Stimulated activated CD4-positive, alpha-beta T cell treated with anti-CD3 and anti-CD28 coated beads, Interleukin-1b, Interleukin-23, amount 100 ng/mL, for 48 hours (primary cell): Measurements from ENCODE around the gene GSKIP.

Source experiments
- DNase-seq: peaks from one replicate; pipeline ENCODE4 v3.0.0-alpha.2; 2020

GSKIP gene

DNA sequence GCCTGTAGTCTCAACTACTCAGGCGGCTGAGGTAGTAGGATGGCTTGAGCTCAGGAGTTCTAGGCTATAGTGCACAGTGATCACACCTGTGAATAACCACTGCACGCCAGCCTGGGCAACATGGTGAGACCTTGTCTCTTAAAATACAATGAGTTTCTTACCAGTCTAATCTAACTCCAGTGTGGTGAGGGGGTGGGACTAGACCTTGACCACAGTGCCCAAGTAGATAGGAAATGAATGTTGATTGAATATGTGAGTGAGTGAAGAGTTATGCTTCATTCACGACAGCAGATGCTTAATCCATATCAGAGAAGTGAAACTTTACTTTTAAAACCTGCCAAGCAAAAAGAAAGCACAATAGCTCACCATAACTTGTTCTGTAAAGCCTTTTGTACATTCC lies 17.4 kb downstream of the GSKIP start:
- no peak for DNase-seq

DNA sequence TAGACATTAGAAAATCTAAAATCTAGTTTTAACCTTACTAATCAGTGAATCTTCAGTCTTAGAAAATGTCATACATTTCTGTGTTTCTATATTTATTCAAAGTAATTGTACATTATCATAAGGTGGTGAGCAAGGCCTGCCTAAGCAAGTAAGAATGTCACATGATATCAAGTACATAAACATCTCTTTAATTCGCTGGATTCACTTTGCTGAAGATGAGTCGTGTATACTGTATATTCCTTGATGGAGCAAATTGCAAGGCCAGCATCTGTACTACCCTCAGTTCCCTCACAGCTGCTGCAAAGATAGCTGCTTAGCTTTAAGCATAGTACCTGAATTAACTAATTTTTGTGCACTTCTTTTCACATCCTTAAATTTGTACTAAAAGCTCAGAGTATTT lies 20.1 kb downstream of the GSKIP start:
- DNase-seq, result no peak

DNA sequence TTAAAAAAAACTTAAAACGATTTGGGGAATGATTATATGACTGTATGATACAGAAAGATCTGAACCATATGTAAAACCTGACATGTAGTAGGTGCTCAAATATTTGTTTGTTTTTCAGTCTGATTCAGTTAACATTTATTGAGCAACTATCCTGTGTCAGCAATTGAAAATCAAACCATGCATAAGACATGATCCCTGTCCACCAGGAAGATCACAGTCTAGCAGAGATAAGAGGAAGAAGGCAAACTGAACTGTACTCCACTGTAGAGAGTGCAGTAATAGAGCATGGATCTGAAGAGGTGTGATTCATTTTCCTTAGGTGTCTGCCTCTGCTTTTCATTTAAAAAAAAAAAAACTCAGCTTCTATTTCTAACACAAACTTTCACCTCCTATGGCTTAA lies 20.7 kb downstream of the GSKIP start:
- DNase-seq, result no peak

DNA sequence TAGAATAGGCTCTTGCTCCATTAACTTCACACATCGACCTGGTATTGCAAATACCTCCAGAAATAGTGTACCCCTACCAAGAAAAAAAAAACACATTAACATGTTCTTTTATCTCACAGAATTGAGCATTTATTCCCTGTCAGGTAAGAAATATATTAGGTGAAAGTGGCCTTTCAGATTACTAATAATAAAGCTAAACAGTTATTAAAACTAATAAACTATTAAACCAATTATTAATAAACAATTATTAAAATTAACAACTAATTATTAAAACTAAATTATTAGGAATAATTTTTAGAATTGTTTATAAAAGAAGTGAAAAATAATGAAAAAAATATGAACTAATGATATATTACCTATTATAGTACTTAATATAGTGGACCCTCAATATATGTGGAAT lies 21.4 kb downstream of the GSKIP start:
- no peak for DNase-seq

DNA sequence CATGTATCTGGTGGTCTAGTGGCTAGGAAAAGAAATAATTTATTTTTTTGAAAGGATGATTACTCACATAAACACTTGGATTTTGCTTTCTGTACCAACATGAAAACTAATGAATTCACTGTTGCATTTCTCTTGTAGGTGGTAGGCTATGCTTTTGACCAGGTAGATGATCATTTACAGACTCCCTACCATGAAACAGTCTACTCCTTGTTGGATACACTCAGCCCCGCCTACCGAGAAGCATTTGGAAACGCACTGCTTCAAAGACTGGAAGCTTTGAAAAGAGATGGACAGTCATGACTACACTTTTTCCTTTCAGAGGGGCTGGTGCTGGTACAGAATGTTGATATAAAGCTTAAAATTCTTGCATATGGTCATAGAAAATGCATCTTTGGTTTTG lies 22.1 kb downstream of the GSKIP start:
- no peak for DNase-seq

DNA sequence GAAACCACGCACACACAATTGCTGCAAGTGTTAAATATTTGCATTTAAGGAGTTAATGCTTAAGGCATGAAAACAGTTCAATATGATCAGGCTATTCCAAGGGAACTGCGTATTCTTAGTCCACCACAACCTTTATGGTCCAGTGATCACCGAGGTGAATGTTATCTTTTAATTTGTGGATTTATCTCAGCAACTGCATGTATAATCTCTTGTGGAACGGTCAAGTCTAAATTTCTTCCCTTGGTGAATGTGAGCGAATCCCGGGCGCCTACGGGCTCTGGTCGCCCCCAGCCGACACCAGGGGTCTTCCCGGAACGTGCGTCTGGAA lies 27.6 kb downstream of the GSKIP start:
- DNase-seq, result no peak

DNA sequence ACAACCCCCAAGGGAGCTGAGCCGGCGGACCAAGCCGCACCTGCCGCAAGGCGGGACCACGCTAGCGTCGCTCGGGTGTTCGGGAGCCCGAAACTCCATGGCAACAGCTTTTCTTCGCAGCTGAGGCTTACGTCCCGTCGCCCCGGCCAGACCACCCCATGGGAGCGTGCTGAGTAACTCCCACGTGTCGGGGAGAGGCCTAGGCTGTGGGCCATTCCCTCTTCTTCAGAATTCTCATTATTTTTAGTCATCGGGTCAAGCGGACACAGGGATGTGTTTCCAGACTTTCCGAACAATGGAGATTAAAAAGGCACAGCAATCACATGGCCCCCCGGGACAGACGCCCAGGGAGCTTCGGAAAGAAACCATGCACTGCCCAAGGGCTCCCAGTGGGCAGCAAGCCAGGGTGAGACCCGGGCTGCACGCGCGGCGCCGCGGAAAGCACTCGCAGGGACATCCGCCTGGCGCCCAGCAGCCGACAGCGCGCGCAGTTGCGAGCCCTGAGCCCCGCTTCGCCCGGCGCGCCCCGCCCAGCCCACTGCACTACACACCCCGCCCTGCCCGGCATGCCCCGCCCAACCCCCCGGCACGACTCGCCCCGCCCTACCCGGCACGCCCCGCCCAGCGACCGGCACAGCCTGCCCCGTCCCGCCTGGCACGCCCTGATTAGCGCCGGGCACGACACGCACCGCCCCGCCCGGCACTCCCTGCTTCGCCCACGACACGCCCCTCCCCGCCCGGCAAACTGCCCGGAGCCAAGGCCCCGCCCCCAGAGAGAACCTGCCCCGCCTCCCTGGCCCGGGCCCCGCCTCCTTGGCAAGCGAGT lies 28.2 kb downstream of the GSKIP start:
- DNase-seq, result peak; percentile 99

DNA sequence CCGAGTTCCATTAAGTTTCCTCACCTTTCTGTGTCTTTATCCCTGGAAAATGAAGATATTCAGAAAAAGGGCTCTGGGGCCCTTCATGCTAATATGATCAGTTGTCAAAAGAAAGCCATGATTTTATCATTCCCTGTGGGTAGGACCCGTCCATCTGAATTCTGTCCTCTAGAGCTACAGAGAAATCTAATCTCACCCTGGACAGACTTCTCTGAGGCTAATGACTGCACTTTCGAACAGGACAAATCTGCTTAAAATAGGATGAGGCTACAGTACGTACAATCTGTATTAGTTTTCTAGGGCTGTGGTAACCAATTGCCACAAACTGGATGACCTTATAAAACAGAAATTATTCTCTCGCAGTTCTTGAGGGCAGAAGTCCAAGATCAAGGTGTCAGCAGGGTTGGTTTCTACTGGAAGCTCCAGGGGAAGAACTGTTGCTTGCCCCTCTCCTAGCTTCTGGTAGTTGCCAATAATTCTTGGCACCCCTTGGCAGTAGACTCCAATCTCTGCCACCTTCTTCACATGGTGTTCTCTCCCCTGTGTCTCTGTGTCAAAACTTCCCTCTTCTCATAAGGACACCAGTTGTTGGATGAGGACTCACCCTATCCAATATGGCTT lies 29.9 kb downstream of the GSKIP start:
- no peak for DNase-seq

DNA sequence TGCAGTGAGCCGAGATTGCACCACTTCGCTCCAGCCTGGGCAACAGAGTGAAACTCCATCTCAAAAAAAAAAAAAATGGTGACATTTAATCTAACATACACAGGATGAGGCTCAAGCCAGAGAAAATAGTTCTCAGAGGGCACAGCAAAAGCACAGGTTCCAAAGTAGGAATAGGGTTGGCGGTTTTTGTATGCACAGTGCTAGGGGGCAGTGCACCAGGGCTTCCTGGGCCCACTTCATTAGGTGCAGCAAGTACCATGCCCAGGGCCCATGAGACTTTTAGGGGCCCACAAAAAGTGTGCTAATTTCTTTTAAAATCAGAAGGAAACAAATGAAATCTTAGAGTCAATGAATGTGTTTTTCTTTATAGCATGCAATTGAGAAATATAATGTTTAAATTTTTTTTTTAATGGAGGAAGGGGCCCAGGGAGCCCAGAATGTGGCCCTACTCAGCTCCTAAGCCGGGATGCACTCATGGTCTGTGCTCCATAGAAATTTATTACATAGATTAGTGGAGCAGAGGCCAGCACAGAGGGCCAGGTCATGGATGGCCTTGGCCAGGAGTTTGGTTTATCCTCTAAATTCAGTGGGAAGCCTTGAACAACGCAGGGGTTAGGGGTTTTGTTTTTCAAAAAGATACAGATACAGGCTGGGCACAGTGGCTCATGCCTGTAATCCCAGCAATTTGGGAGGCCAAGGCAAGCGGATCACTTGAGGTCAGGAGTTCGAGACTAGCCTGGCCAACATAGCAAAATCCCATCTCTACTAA lies 30.9 kb downstream of the GSKIP start:
- no peak for DNase-seq

DNA sequence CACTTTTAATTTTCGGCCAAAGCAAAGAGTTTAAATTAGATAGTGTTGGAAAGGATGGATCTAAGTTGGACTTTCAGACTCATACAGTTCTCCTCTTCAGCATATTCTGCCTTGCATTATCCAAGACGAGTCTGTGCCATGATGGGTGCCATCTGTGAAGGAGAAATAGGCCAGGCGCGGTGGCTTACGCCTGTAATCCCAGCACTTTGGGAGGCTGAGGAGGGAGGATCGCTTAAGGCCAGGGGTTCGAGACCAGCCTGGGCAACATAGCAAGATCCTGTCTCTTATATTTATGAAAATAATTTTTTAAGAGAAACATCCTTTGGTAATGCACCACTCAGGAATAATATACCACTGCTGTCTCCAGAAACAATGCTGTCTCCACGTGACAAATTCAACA lies 35.1 kb downstream of the GSKIP start:
- no peak for DNase-seq

DNA sequence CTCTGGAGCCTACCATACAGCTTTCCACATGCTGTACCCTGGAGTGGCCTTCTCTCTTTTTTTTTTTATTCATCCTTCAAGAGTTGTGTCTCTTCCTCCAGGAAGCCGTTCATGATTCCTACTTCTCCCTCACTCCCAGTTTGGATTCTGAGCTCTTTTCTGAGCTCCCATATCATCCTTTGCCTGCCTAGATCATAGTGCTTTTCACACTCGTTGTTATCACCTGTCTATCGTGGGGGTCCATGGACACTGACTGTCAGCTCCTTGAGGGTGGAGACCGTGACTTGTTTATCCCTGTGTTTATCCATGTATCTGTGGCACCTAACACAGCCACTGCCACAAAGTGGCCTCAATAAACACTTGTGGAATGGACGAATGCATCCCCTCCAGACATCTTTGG lies 35.6 kb downstream of the GSKIP start:
- no peak for DNase-seq

DNA sequence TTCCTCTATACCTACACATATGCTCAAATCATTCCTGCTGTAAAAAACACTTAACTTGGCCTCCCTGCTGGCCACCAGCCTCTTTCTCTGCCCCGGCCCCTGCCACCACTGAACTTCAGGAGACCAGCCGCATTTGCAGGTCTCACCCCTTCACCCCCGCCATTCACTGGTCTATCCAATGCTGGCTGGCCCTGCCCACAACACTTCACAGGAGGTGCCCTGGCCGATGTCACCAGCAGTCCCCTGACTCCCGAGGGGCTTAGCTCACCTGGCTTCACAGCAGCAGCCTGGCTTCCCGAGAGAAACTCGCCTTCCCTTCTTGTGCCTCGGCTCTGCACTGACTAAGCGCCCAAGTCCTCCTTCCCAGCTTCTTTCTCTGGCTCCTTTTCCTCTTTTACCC lies 36.1 kb downstream of the GSKIP start:
- DNase-seq, result no peak

DNA sequence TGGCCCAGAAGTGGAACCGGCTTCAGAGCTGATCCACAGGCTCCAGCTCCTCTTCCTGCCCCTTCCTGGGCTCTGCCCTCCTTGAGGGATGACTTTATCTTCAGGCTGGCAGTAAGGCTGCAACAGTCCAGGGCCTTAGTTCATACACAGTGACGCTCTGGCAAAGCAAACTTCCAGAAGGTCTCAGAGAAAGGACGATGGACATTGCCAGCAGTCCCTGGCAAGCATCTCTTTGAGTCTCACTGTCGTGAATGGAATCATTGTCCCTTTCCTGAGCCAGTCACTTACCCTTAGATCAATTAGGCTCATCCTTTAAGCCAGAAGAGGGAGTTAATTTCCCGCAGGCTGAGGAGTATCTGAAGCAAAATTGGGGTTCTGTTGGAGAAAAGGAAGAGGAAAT lies 37.2 kb downstream of the GSKIP start:
- no peak for DNase-seq

DNA sequence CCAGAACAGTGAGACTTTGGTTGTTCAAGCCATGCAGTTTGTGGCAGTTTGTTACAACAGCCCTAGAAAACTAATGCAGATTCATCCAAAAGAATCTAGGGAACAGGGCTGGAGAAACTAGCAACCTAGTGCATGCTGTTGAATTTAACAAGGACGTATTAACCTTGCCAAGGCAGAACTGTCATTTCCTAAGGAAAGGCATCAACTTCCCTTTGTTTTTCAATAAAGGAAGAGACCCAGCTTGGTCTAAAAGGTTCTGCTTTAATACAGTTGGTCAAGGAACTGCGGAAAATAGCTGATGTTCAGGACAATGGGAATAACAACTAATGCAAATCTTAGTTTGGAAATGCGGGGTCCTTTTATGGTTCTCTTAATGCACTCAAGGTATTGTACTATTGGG lies 40.1 kb downstream of the GSKIP start:
- DNase-seq, result no peak

DNA sequence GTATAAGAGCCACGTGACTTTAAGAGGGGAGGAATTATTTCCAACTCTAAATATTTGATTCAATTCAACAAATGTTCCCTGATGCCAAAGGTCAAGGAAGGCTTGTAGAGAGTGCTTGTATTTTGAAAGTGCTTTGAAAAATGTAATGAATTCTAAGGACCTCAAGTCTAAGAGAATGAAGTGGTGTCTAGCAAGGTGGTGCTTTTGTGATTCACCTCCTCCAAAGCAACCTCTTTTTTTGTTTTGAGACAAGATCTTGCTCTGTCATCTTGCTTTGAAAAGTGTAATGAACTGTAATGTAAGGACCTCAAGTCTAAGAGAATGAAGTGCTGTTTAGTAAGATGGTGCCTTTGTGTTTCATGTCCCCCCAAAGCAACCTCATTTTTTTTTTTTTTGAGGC lies 42.4 kb downstream of the GSKIP start:
- no peak for DNase-seq

DNA sequence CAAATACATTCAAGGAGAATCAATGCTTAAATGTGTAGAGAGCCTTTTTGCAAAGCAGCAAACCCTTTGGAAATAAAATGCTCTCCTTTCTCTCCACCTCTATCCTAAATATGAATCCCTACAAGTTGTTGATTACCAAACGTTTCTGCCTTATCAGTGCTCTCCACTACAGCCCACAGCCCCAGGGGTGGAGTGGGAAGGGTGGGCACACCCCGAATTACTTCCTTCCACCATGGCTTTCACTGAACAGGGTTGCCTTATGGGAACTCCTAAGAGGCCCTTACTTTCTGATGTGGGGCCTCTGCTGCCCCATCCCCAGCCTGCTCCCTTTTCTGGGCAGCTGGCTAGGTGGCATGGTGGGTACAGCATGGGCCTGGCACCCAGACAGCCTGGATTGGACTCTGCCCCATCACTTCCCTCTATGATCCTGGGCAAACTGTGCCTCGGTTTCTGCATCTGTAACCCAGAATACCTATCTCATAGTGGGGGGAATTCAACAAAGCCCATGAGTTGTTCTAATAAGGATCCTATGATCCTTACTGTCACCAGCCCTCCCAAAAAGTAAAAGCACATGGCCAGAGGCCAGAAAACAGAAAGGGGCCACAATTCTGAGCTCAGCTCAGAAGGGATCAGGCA lies 44.7 kb downstream of the GSKIP start:
- no peak for DNase-seq

DNA sequence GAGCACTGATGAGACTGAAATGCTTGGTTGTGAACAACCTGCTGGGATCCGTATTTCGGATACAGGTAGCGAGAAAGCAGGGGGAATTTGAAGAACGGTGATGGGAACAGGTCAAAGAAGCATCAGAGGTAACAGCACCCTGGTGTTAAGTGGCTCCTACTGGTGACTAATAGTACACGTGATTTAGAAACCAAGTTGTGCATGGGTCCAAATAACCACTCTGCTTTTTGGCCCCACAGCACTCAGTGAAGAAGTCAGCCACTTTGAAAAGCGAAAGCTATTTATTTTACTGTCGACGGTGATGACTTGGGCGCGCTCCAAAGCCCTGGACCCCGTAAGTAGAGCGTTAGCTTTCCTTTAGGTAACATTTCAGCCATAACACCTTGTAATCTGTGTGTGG lies 45.3 kb downstream of the GSKIP start:
- no peak for DNase-seq

DNA sequence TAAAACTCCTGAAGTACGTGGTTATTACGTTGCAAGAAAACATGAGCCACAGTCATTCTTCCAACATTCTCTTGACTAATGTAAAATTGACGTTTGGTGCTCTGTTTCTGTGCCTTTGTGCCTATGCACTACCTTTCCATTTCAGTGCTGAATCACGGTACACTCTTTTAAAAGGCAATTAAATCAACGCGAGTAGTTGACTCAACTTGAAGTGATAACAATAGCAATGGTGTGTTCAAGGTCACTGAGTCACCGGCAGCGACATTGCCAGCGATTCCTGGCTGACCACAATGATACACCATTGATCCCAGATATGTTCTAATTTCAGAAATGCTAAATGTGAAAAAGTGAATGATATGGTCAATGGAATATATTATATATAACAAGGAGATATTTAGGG lies 46.4 kb downstream of the GSKIP start:
- no peak for DNase-seq

DNA sequence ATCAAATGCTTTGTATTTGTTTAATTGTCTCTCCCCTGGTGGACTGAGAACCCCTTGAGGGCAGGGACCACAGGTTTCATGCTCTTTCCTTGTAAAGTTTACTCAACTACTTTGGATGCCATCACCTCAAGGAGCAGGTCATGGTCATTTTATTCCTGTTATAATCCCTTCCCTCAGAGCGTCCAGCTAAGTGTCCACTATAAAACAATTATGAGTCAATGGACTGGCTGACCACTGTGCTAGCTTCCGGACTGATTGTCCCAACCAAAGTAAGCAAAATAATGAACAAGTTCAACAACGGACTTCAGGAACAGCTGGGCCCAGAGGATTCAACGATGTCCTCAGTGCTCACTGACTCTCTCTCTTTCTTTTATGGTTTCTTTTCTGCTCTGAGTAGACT lies 46.8 kb downstream of the GSKIP start:
- DNase-seq, result no peak

DNA sequence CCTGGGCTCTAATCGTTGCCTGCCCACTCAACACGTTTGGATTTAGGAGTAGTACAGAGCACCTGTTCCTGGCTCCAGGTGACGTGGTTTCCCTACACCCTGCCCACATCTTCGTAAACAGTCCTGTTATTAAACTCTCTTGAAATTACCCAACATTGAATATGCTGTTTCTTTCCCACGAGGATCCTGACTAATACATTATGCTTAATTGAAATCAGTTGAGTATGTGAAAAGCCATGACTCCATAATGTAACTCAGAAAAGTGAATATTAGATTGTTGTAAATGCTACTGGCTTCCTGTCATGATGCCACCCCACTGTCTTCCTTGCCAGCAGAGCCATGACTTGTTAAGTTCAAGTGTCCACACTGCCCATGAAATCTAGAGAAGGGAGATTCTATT lies 50.2 kb downstream of the GSKIP start:
- no peak for DNase-seq

DNA sequence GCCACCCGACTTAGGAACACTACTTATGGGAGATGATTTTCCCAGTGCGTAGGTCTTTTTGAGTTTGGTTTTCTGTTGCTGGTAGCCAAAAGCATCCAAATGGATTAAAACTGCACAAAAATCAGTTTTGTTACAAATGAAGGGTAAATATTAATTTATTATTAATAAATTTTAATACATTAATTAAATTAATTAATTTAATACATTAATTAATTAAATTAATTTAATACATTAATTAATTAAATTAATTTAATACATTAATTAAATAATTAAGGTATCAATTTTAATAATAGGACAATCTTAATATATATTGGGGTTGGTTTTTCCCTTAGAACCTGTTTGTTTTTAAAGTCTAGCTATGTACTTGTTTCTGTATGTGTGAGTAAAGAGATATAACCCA lies 52.2 kb downstream of the GSKIP start:
- no peak for DNase-seq

DNA sequence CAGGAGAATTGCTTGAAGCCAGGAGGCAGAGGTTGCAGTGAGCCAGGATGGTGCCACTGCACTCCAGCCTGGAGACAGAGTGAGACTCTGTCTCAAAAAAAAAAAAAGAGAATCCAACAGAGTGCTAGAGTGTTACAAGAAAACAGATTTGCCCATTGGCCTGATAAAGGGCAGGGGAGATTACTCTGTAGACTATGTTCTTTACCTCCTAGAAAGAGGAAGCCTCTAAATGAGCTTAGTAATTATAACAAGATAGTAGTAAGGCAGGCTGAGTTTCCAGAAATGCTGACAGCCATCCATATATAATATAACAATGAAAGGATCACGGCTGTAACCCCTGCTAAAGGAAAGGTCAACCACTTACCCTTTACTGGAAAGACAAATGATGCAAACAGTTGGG lies 53.0 kb downstream of the GSKIP start:
- DNase-seq, result no peak

DNA sequence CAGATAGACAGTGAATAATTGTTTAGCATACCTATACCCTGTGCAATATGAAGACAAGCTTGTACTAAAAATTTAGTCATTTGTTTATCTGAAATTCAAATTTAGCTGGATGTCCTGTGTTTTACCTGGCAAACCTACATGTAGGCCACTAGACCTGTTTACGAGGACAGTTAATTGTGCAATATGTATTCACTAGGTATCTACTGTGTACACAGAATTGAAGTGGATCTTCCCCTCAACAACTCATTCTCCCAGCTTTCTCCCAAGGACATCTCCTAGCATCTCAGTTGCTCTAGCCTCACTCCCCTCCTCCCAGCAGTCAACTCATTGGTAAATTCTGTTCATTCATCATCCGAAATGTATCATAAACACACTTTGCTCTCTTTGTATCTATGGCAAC lies 53.9 kb downstream of the GSKIP start:
- DNase-seq, result no peak

DNA sequence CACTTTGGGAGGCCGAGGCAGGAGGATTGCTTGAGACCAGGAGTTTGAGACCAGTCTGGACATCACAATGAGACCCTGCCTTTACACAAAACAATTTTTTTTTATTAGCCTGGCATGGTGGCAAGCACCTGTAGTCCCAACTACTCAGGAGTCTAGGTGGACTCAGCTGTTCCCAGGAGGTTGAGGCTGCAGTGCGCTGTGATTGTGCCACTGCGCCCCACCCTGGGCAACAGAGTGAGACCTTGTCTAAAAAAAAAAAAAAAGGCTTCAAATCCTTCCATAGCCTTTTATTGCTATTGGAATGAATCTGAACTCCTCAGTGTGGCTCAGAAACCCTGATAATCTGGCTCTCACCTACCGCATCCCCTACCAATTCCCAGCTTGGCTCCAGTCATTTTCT lies 54.7 kb downstream of the GSKIP start:
- DNase-seq, result no peak
